GM12865 (cell line): ENCODE data around the gene GPX6.
"Not testable (repeated sequence)": the region's sequence is repeated elsewhere in the genome, so short reads cannot be mapped to it uniquely, and the experiment has no call there.

Experiments used
- DNase-seq: peaks from one replicate; pipeline ENCODE4 v3.0.0; 2010; ENCODE audit warnings: low read depth
- H3K4me3 ChIP-seq: 2 replicates; pipeline ENCODE4 v1.5.1; 2011; ENCODE audit warnings: mild to moderate bottlenecking, low read depth, low read length, control low read depth
- CTCF ChIP-seq: IDR thresholded peaks from 2 replicates; pipeline ENCODE4 v1.5.1; 2011; ENCODE audit warnings: low read length, control low read depth, low read depth, inconsistent platforms; ENCODE audit not compliant: insufficient read depth; ENCODE audit errors: missing control alignments

Gene GPX6

GRCh38 chr6:28551891-28552666 is 36.5 kb upstream of the GPX6 start:
- H3K4me3 ChIP-seq: no peak overlapping the region
- no peak for TF ChIP-seq CTCF
- DNase-seq: no peak

GRCh38 chr6:28547003-28547402 is 31.4 kb upstream of the GPX6 start:
- not testable (repeated sequence) for H3K4me3 ChIP-seq, DNase-seq

GRCh38 chr6:28545955-28546354 is 30.4 kb upstream of the GPX6 start:
- no peak for TF ChIP-seq CTCF
- no peak overlapping the region for H3K4me3 ChIP-seq
- DNase-seq: no peak

GRCh38 chr6:28543651-28544610 is 28.3 kb upstream of the GPX6 start:
- peak overlapping the region; percentile 63 for H3K4me3 ChIP-seq
- no peak for TF ChIP-seq CTCF

GRCh38 chr6:28542440-28543296 is 27.1 kb upstream of the GPX6 start:
- TF ChIP-seq CTCF: peak; percentile 56
- peak; percentile 88 for DNase-seq
- H3K4me3 ChIP-seq: peak overlapping the region; percentile 63

More at GRCh38 chr6:28543651-28544610, 28.3 kb upstream of the GPX6 start:
- peak; percentile 48 for DNase-seq

- TF ChIP-seq CTCF: no peak
- DNase-seq: no peak
- H3K4me3 ChIP-seq: peak overlapping the region; percentile 63
Observed at GRCh38 chr6:28541996-28542395, 26.4 kb upstream of the GPX6 start.
